Loucy (cell line): Measurements from ENCODE around the gene FARP1.

ENCODE experiments used
- H2AFZ ChIP-seq: fragments of 200-600 bp; sonication (generic); 2 replicates; pipeline ENCODE4 v1.6.0; 2016; ENCODE audit warnings: antibody characterized with exemption, mild to moderate bottlenecking, low read length, moderate library complexity
- H3F3A ChIP-seq: fragments of 200-600 bp; 2 replicates; pipeline ENCODE4 v1.6.0; 2016; ENCODE audit warnings: antibody characterized with exemption, low read depth, mild to moderate bottlenecking
- H3K27me3 ChIP-seq: fragments of 200-600 bp; sonication (generic); 2 replicates; pipeline ENCODE4 v1.6.1; 2014; ENCODE audit warnings: low read length, mild to moderate bottlenecking; ENCODE audit not compliant: insufficient read depth, poor library complexity, severe bottlenecking
- H3K36me3 ChIP-seq: fragments of 200-600 bp; sonication (generic); 2 replicates; pipeline ENCODE4 v1.6.1; 2016; ENCODE audit warnings: low read length; ENCODE audit not compliant: insufficient read depth
- H3K4me1 ChIP-seq: fragments of 200-600 bp; sonication (generic); 2 replicates; pipeline ENCODE4 v1.5.1; 2014; ENCODE audit warnings: low read length, mild to moderate bottlenecking; ENCODE audit not compliant: insufficient read depth, poor library complexity, severe bottlenecking
- H3K4me2 ChIP-seq: fragments of 200-600 bp; sonication (generic); 2 replicates; pipeline ENCODE4 v1.6.0; 2014; ENCODE audit warnings: antibody characterized with exemption, low read length, low read depth, mild to moderate bottlenecking; ENCODE audit not compliant: poor library complexity, severe bottlenecking
- H3K4me3 ChIP-seq: fragments of 200-600 bp; sonication (generic); 2 replicates; pipeline ENCODE4 v1.5.1; 2014; ENCODE audit warnings: low read length, mild to moderate bottlenecking, mixed read lengths; ENCODE audit not compliant: poor library complexity, severe bottlenecking
- H3K79me2 ChIP-seq: fragments of 200-600 bp; sonication (generic); 2 replicates; pipeline ENCODE4 v1.6.1; 2014; ENCODE audit warnings: low read length; ENCODE audit not compliant: insufficient read depth
- H3K9ac ChIP-seq: fragments of 200-600 bp; sonication (generic); 2 replicates; pipeline ENCODE4 v1.6.0; 2014; ENCODE audit warnings: mild to moderate bottlenecking, low read depth, low read length, moderate library complexity; ENCODE audit not compliant: poor library complexity, severe bottlenecking
- H3K9me2 ChIP-seq: fragments of 200-600 bp; sonication (generic); replicated peaks from 2 replicates; pipeline ENCODE4 v1.6.1; 2016; ENCODE audit warnings: low read depth, low read length, mixed read lengths
- H3K9me3 ChIP-seq: fragments of 200-600 bp; sonication (generic); 2 replicates; pipeline ENCODE4 v1.6.1; 2014; ENCODE audit warnings: mild to moderate bottlenecking, antibody characterized with exemption, low read length, low read depth; ENCODE audit not compliant: insufficient read depth
- H4K20me1 ChIP-seq: fragments of 200-600 bp; sonication (generic); 2 replicates; pipeline ENCODE4 v1.6.0; 2014; ENCODE audit warnings: antibody characterized with exemption, low read length, mild to moderate bottlenecking; ENCODE audit not compliant: insufficient read depth, poor library complexity, severe bottlenecking
- CTCF ChIP-seq: fragments of 200-600 bp; sonication (generic); conservative IDR thresholded peaks from 2 replicates; pipeline ENCODE4 v1.5.1; 2014; ENCODE audit warnings: mild to moderate bottlenecking, antibody characterized with exemption, low read length
- EZH2phosphoT487 ChIP-seq: fragments of 200-600 bp; IDR thresholded peaks from 2 replicates; pipeline ENCODE4 v1.6.1; 2018; ENCODE audit warnings: antibody characterized with exemption, mild to moderate bottlenecking, moderate library complexity, borderline replicate concordance

The FARP1 gene

GRCh38 chr13:98142380-98143156 is at the start of gene FARP1:
Gene FARP1 (plus strand): TSS chr13:98143094. CDS start chr13:98213243, 70,149 bp downstream.
- no peaks in the 10 kb centered on the region for H4K20me1 ChIP-seq
- no peaks in the 10 kb centered on the region; the same call in 1 of the 2 replicates for H3K9me3 ChIP-seq
- no peak within 1 kb of the TSS for H2AFZ ChIP-seq
- TF ChIP-seq CTCF: no peak
- no peak for TF ChIP-seq EZH2phosphoT487
- H3K4me3 ChIP-seq: no peak within 1 kb of the TSS
- no peaks in the 10 kb centered on the region for H3K4me1 ChIP-seq
- no peaks in the 10 kb centered on the region for H3K36me3 ChIP-seq
- H3K9me2 ChIP-seq: no peaks in the 10 kb centered on the region
- H3K9ac ChIP-seq: no peak within 1 kb of the TSS
- H3K27me3 ChIP-seq: no peaks in the 10 kb centered on the region
- H3K79me2 ChIP-seq: no peaks in the 10 kb centered on the region
- H3K4me2 ChIP-seq: no peak within 1 kb of the TSS
- no peaks in the 10 kb centered on the region for H3F3A ChIP-seq

- no peak overlapping the region for H3K4me3 ChIP-seq
- no peaks in the 10 kb centered on the region for H3K36me3 ChIP-seq
- H4K20me1 ChIP-seq: no peaks in the 10 kb centered on the region
- H3K79me2 ChIP-seq: no peaks in the 10 kb centered on the region
- no peaks in the 10 kb centered on the region for H3K9me2 ChIP-seq
- H3K9me3 ChIP-seq: peaks cover 6% of the 10 kb centered on the region; the same call in 1 of the 2 replicates
- H3K27me3 ChIP-seq: no peaks in the 10 kb centered on the region
- no peak overlapping the region for H2AFZ ChIP-seq
- H3K4me1 ChIP-seq: no peaks in the 10 kb centered on the region
- H3K4me2 ChIP-seq: no peak overlapping the region
- no peaks in the 10 kb centered on the region for H3F3A ChIP-seq
- TF ChIP-seq CTCF: no peak
- no peak for TF ChIP-seq EZH2phosphoT487
- H3K9ac ChIP-seq: no peak overlapping the region
These were observed 48.1 kb upstream of the FARP1 start for GRCh38 chr13:98094678-98095266.

- H3K79me2 ChIP-seq: no peaks in the 10 kb centered on the region
- no peak for TF ChIP-seq EZH2phosphoT487
- no peak for TF ChIP-seq CTCF
- no peak overlapping the region for H3K4me2 ChIP-seq
- no peaks in the 10 kb centered on the region for H3K36me3 ChIP-seq
- no peak overlapping the region for H3K9ac ChIP-seq
- no peaks in the 10 kb centered on the region for H3K9me2 ChIP-seq
- no peaks in the 10 kb centered on the region for H3F3A ChIP-seq
- peaks cover 6% of the 10 kb centered on the region; the same call in 1 of the 2 replicates for H3K9me3 ChIP-seq
- no peaks in the 10 kb centered on the region for H4K20me1 ChIP-seq
- no peak overlapping the region for H2AFZ ChIP-seq
- no peaks in the 10 kb centered on the region for H3K27me3 ChIP-seq
- H3K4me1 ChIP-seq: no peaks in the 10 kb centered on the region
- no peak overlapping the region for H3K4me3 ChIP-seq
These were observed 46.8 kb upstream of the FARP1 start for GRCh38 chr13:98096059-98096458.
